Daoy (cell line): ENCODE data around the gene DMGDH. TPM values are rescaled to one million over a fixed set of nuclear protein-coding genes. Genes with fewer than 3 reads are reported as not detected.
A peak's percentile ranks its signal among the peaks of the same experiment; 100 is the strongest.

Source experiments
- DNase-seq: peaks from one replicate; pipeline ENCODE4 v3.0.0-alpha.2; 2015; ENCODE audit warnings: low read depth
- total RNA-seq: library from RNA; depleted of rRNA; stranded (reverse); fragments of >200 nt; shearing (Covaris generic); gene quantifications from 2 replicates; pipeline ENCODE4 v1.2.3, GENCODE V29; 2014

The DMGDH gene
- total RNA-seq, 1 experiment from 2014 or later = 0.74 TPM

DNA sequence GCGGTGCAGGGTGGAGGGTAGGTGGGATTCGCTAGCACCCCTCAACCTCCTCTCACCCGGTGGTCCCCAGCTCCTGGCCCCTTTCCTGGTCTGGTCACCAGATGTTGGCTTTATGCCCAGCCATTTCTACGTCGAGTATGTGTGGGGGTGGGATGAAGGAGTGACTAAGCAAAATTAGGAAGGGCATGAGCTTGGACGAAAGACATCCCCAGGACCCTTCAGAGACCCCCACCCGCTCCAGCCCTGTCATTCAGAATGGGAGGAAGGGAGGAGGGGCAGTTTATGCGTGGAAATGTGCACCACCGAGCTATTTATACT lies 835 bp upstream of the DMGDH start:
- DNase-seq = no peak

DNA sequence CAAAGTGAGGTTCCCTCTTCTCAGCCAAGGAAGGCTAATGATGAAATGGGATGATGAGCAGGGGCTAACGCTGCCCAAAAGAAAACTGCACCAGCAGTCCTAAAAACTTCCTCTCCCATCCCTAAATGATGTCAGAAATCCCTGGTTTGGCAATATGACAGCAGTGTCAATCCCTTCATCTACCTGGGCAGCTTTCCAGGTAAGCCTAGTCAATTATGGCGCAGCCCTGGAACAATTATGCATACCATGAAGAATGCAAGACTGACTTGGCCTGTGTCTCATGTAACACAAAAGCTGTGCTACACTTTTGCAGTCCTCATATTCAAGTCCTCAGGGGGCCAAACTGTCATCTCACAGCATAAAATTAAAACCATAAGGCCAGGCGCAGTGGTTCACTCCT lies 7.0 kb downstream of the DMGDH start:
- no peak for DNase-seq

DNA sequence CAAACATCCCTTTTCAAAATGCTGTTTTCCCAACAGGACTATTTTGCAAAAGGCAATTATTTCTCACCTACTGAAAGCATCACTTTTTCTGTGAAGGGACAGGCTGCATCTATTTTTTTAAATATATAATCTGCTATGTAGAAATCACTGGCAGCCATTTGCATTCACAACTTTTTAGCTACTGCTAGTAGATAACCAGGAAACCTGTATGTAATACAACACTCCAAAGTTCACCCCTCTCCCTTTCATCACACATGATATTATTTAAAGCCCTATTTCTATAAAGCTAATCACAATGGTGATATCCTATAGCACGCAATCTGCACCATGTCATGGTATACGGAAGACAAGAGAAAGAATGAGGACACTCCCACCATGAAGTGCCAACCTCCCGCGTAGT lies 9.8 kb downstream of the DMGDH start:
- no peak for DNase-seq

DNA sequence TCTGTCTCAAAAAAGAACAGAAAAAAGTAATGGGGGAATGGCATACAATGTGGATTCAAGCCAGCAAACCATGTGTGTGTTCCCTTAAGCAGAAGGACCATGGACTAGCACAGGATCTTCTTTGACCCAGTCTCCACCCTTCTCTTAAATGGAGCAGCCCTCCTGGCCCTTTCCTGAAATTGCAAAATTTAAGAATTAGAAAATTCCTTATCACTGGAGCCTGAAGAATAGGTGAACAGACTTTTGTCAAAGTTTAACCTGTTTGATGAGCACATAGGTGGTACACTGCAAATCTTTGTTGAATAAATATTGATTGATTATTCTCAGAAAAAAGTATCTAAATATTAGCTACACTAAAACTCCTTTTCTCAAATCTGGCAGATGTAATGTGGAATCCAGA lies 12.6 kb downstream of the DMGDH start:
- DNase-seq = no peak

DNA sequence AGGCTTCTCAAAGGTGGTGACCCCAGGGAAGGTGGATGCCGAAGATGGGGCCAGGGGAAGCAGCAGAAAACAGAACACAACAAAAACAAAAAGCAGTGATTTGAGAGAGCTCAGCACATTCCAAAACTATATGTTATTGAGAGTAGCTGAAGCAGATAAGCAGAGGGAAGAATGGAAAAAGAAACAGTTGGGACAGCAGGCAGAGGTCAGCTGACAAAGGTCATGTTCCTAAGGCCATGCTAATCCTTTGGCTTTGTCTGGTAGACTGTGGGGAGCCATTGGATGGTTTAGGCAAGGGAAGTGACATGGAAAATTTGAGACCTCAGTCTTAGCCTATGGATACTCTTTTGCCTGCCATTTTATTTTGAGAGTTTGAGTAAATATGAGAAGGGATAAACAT lies 14.5 kb downstream of the DMGDH start:
- DNase-seq = no peak

DNA sequence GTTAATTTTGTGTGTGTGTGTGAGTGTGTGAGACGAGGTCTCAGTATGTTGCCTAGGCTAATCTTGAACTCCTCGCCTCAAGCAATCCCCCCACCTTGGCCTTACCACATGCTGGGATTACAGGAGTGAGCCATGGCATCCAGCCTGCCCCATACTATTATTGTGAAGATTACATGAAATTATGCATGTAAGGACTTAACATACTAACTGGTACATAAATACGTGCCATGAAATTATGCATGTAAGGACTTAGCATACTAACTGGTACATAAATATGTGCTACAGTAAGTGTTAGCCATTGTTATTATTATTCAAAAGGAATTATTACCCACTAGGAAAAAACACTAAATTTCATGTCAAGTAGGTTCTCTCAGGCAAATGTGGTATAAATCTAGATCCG lies 16.2 kb downstream of the DMGDH start:
- no peak for DNase-seq

DNA sequence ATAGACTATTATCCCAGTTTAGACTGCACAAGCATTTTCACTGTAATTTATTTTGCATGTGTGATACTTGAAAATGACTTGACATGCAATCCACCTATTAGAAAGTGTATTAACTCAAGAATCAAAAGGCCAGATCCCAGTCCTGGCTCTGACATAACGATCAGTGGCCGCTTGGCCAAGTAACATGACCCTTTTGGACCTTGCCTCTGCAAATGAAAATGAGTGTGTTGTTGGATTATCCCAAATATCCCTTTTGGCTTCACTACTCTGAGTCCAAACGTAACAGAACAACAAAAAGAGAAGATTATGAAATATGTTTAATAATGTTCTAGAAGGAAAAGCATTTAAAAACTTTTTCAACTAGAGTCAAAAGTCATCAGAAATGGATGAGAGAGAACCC lies 19.0 kb downstream of the DMGDH start:
- no peak for DNase-seq

DNA sequence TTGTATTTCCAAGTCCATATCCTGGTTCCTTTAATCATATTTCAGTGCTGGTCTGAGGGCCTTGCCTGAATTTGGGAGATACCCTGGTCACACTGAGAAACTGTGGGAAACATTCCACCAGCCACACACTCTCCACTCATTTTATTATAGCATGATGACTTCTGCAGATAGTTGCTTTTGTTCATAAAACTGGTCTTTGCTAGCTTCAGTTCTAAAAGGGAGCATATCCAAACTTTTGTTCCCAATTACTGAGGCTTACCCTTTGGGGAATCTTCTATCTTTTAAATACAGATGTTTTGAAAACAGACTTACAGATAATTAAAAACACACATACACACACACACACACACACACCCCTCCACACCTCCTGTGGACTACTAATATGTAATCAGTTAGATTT lies 21.0 kb downstream of the DMGDH start:
- no peak for DNase-seq

DNA sequence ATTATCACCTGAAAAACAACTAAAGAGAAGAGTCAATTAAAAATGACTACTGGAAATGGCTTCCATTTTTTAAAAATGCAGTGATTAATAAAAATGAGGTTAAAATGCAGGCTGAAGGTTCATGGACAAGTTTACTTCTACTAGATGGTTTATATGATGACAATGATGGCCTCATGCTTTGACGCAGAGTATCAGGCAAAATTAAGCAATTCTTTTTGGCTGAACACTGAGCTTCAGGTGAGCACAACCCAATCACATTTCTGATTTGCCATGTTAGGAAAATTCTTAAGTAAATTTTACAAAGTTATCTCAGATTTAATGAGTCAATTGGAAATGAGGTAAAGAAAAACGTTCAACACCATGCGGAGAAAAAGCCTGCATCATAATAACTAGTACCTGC lies 22.3 kb downstream of the DMGDH start:
- no peak for DNase-seq

DNA sequence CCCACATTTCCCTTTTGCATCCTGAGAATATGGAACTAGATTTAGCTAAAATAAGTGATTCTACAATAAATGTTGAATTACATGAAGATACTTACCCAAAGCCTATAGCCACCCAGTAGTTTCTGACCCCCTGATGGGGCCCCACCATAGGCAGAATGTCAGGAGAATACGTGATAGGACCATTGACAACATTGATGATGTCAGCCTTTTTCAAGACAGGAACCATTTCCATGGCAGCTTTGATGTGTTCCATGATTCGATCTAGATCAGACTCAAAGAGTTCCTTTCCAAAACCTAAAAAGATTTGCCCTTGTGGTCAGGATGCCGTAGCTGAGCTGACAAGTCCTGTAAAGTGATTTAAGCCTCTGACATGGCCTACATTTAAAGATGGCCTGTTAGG lies 27.3 kb downstream of the DMGDH start:
- DNase-seq = no peak

DNA sequence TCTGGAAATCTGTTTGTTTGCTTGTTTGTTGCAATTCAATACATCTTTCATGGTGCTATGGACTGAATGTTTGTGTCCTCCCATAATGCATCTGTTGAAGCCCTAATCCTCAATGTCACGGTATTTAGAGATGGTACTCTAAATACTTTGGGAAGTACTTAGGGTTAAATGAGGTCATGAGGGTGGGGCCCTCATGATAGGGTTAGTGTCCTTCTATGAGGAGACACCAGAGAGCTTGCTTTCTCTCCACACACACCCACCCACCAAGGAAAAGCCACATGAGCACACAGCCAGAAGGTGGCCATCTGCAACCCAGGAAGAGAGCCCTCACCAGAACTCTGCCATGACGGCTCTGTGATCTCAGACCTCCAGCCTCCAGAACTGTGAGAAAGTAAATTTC lies 32.7 kb downstream of the DMGDH start:
- no peak for DNase-seq

DNA sequence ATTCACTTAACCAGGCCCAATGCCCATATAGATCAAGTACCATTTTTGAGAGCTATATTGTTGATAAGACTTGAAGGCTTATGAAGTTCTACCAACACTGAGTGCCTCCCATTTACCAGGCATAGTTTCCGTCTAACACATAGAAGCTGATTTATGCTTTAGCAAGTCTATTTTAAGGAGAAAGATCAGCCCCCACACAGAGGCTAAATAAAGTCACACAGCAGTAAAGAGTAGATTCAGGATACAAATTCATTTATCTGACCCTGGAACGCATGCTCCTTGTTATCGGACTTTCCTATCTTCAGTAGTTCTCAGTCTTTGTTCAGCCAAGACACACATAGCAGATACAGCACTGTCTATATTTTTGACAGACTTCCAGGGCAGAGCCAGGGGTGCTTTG lies 34.2 kb downstream of the DMGDH start:
- no peak for DNase-seq

DNA sequence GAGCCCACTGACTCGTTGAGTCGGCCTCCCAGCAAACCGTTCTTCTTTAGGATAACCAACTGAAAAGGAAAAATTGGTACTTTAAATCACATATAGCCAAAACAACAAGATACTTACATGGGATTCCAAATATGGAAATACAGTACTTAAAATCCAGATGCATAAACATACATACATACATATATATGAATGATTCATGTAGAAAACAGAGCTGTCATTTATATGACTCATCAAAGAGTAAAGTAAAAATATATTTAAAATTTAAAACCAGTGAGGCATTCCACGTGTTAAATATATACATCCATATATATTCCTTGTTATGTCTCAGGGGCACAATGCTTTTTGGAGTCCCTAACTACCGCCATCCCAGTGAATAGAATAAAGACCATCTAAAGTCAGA lies 36.7 kb downstream of the DMGDH start:
- no peak for DNase-seq

DNA sequence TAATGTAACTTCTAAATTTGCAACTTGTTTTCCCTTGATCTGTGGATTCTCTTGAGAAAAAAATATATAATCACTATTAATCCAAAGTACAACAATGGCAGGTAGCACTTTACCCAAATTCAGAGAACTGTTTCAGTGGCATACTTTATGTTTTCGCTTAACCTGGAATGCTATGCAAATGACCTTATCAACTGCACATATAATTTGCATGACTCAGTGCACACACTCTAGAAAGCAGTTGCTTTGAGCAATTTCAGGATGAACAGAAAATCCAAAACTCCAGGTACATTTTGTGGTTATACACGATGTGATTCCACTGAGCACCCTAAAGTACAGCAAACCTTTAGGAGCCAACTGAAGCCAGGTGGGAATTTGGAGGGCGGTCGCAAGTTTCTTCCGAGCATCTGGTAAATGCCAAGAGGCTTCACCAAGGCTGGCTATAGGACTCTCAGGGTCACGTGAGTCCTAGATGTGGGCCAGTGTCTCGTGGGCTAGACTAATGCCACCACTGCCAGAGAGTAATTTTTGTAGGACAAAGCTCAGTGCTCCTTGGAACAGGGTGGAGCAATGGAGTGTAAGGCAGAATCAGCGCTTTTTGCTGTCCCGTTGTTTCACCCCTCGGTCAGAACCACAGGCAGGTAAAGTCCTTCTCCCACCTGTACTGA lies 37.3 kb downstream of the DMGDH start:
- DNase-seq = no peak

DNA sequence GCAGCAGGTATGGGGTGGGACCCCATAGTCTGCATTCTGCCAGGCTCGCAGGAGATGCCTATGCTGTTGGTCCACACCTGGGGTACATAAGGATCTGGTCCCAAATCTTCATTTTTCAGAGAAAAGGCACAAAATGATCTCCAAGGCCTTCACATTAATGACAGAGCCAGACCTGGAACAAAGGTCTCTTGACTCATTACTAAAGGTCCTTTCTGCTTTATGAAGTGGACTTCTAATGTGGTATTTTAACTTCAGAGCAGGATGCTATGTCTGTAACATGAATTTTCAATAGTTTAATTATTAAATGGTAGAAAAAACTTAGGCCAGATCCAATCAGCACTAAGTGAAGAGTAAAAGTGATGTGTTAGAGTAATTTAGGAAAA lies 38.0 kb downstream of the DMGDH start:
- DNase-seq = no peak

DNA sequence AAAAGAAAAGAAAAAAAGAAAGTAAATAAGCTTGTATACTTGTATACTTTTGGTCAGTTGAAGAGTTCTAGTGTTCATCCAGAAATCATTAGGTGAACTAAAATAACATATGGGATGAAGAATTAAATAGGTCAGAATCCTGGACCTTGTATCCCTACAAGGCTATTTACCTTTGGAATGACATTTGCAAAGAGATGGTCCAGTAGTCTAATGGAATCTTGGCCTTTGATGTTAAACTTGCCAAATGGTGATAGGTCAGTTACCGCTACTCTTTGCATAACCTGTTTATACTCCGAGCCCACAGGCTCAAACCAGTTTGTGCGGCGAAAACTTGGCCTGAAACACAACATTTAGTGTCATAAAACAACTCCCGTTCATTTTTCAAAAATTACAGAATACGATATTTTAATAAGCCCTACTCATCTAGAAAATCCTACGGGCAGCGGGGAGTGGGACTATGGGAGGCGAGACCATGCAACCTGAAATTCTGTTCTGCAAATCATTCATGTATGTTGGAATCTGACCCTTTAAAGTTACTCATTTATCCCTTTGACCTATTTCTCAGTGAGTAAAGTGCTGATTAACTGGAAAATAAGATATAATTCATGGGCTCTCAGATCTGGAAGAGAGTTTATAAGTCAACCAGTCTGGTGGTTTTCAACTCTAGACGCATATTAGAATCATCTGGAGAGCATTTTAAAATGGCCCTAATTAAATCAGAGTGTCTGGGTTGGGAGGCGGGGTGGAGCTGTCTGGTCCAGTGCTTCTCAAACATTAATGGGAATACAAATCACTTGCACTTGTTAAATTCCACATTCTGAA lies 38.6 kb downstream of the DMGDH start:
- no peak for DNase-seq

DNA sequence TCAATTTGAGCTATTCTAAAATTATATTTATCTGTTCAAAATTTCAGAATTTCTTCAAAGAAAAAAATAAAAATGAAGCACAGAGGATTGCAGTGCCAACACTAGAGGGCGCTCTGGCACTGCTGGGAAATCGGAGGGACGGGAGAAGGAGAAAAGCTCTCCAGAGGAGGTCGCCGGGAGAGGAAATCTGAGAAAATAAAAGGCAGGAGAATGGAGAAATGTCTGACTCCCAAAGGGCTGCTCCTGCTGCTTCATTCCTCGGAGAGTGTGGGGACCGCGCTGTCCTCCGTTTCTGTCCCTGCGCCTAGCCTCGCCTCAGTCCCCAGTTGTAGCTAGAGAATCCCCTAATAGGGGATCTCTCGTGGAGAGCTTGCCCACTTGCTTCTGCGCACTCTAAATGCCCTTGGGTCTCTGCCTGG lies 44.4 kb downstream of the DMGDH start:
- DNase-seq = peak; percentile 72

DNA sequence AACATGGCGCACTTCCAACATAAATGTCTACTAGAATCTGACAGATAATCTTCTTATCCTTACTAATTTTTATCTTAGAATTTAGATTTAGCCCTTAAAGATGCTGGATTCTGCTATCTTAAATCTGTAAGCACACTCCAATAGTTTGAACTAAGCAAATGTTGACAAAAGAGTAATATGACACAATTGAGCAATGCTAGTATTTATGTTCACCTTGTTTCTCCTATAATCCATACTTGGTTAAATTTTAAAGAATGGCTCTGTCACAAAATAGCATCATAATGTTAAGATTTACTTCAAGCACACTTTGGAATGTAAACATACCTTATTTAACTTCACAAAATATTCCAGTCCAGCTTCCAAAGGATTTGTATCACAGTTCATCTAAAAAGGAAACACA lies 45.5 kb downstream of the DMGDH start:
- no peak for DNase-seq

DNA sequence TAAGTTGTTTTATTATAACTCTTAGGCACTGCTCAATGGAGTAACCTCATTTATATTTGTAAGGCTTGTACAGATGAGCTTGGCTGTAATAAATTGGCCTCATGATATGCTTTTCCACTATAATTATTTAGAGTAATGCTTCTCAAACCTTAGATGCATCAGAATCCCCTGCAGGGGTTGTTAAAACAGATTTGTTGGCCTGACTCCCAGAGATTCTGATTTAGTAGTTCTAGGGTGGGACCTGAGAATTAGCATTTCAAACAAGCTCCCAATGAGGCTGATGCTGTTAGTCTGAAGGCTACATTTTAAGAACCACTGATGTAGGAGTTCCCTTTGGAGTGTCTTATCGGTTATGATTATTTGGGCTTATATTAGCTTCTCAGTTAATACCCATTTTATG lies 46.1 kb downstream of the DMGDH start:
- no peak for DNase-seq

DNA sequence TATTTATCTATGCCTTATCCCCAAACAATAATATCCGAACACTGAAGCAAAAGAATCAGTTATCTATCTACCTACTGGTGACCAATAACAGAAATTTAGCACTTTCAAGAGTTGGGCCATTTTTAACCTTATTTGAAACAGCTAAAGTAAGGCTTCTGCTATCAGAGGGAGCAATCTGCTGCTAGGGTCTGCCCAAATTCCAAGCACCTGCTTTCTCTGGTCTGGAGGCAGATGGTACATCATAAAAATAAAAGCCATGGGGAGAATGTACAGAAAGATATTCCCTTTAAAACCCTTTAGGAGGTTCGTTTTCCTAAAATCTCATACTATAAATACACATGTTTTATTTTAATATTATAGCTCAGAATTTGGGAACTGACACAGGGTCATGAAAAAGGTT lies 46.7 kb downstream of the DMGDH start:
- no peak for DNase-seq

DNA sequence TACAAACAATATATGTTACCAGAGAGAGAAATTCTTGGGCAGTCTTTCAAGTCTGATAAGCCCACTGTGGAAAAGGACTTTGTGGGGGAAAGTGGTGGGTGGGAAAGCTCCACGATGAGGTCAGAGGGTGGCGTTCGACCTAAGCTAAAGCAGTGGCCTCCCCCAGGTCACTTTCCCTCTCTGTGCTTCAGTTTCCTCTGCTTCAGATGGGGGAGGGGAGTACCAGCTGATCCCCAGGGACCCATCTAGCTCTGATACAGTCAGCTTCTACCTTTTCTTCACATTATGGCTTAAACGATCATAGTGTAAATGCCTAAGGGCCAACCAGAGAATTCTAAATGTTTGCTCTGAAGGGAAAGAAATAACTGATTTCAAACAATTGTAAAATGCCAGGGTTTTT lies 47.7 kb downstream of the DMGDH start:
- no peak for DNase-seq

DNA sequence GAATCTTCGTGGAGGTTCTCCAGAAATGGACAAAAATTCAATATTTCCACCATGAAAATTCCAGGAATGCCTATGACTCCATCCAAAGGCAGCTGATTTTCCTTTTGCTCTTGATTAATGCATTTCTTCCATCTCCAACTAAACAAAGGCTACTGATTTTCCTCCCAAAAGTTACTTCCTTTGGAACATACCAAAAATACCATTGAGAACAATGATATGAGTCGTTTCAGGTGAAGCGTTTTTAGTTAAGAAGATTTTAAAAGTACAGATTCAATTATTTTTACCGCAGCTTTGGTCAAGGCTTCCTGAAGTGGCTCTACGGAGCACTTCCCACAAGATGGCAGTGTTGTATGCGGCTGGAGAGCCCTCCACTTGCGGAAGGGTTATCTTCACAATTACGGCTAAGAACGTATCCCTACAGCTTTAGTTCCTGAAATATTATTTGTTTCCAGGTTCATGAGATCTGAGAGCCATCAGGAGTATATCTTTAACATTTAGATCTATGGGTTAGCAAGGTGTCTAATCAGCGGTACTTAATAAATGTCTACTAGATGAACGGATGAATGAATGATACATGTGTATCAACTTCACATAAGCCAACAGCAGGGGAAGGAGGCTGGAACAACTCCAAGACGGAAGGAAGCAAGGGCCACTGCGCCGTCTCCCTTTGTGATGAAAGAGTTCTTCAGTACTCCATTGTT lies 48.5 kb downstream of the DMGDH start:
- DNase-seq = peak; percentile 72

DNA sequence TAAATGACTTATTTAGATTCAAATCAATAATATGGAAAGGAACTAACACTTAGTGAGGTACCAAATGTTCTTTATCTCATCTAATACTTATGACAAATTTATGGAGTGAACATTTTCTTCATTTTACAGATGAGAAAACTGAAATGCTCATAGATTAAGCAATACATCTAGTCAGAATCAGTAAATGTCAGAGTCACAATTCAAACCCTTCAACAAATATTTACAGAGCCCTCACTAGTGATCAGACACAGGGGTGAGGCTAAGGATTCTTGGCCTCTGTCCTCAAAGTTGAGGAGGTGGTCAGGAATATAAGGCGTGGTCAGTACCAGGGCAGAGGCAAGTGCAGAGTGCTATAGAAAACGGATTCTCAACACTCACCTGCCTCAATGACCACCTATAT lies 54.8 kb downstream of the DMGDH start:
- DNase-seq = no peak
